ENCODE measurements around the gene SIL1.
A peak's percentile ranks its signal among the peaks of the same experiment; 100 is the strongest.
"Not testable (repeated sequence)": the region's sequence is repeated elsewhere in the genome, so short reads cannot be mapped to it uniquely, and the experiment has no call there.

Gene SIL1

GRCh38 chr5:139068060-139068459 is 130.1 kb downstream of the SIL1 start:
- no peak for DNase-seq (ENCODE audit: low spot score)

GRCh38 chr5:139065306-139065705 is 132.9 kb downstream of the SIL1 start:
- no peak for DNase-seq (ENCODE audit: low spot score)

GRCh38 chr5:139064613-139065012 is 133.6 kb downstream of the SIL1 start:
- DNase-seq (ENCODE audit: low spot score) = no peak

- no peak for DNase-seq (ENCODE audit: low spot score)
Measured at GRCh38 chr5:139063664-139064054, 134.5 kb downstream of the SIL1 start.

DNA sequence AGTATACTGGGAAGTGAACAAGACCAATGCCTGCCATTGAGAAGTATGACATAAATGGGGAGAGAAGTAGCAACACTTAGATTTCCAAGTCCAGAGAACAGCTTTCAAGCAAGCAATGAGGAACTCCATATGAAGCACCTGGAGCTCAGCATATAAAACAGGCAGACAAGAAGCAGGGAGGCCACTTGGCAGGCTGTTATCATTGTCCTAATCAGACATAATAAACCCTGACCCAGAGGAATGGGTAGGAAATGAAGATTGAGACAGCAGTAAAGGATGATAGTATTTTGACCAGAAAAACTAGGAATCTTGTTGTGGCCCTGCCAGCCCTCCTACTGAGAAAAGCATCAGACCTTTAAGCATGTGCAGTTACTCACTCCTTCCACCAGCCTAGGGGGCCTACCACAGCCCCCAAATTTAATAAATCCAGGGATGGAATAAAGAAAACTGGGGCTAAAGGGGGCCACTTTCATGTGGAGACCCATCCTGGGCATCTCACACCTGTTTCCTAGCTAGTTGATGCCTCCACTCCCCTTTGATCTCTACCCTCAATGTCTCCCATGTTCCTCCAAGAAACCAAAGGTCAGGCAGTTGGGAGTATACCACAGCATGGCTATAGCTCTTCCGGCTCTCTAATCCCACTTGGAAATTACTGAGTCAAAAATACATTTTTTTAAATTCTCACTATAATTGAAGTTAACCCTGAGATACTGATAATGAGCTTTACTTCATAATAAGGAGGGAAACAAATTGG is 135.1 kb downstream of the SIL1 start:
- no peak for DNase-seq (ENCODE audit: low spot score)

- no peak for DNase-seq (ENCODE audit: low spot score)
Measured at GRCh38 chr5:139061856-139062255, 136.3 kb downstream of the SIL1 start.

GRCh38 chr5:139061274-139061673 is 136.9 kb downstream of the SIL1 start:
- DNase-seq (ENCODE audit: low spot score) = peak; percentile 88

DNA sequence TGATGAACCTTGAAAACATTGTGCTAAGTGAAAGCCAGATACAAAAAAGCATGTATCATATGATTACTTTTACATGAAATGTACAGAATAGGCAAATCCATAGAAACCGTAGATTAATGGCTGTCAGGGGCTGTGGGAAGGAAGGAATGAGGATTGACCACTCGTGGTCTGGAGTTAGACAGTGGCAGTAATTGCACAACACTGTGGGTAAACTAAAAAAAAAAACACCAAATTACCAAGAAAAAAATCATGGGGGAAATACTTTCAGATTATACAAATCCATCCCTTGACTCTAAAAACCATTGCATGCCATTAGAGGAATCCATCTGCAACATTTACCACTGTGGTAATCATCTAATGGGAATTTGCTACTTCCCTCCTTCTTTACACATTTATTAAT is 140.0 kb downstream of the SIL1 start:
- peak; percentile 79 for DNase-seq (ENCODE audit: low spot score)

GRCh38 chr5:139057045-139057939 is 140.9 kb downstream of the SIL1 start:
- not testable (repeated sequence) for DNase-seq (ENCODE audit: low spot score)

GRCh38 chr5:139052975-139053374 is 145.2 kb downstream of the SIL1 start:
- no peak for DNase-seq (ENCODE audit: low spot score)

- DNase-seq (ENCODE audit: low spot score) = no peak
Measured at GRCh38 chr5:139051392-139051791, 146.8 kb downstream of the SIL1 start.

DNA sequence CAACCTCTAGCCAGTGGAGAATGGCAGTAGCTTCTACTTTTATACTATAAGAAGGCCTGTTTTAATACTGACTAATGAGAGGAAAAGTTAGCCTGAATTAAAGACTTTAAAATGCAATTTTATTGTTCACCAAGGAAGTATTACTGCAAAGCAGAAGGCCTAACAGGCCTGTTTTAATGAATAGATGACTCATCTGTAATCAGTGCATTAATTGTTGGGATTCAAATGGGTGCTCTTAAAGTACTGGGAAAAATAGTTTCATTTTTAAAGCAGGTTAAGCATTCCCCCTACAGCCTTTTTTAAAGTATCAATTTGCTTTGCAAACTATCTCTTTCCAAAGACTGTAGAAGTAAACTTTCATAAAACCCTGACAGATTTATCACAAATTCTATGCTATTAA is 147.7 kb downstream of the SIL1 start:
- DNase-seq (ENCODE audit: low spot score) = no peak

DNA sequence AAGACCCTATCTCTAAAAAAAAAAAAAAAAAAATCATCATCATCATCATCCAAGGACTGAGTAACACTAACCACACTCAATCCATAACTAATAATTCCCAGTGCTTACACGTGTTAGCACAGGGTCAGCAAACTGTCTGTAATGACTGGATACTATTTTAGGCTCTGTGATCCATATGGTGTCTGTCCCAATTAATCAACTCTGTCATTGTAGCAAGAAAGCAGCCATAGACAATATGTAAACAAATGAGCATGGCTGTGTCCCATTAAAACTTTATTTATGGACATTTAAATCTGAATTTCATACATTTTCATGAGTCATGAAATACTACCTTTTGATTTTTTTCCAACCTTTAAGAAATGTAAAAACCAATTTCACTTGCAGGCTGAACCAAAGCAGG is 148.4 kb downstream of the SIL1 start:
- DNase-seq (ENCODE audit: low spot score) = no peak

GRCh38 chr5:139046551-139046950 is 151.6 kb downstream of the SIL1 start:
- DNase-seq (ENCODE audit: low spot score) = no peak

GRCh38 chr5:139043157-139043905 is 154.8 kb downstream of the SIL1 start:
- DNase-seq (ENCODE audit: low spot score) = no peak

GRCh38 chr5:139040081-139040480 is 158.1 kb downstream of the SIL1 start:
- no peak for DNase-seq (ENCODE audit: low spot score)

- no peak for DNase-seq (ENCODE audit: low spot score)
Measured at GRCh38 chr5:139038613-139039305, 159.4 kb downstream of the SIL1 start.

GRCh38 chr5:139037732-139038131 is 160.4 kb downstream of the SIL1 start:
- no peak for DNase-seq (ENCODE audit: low spot score)

DNA sequence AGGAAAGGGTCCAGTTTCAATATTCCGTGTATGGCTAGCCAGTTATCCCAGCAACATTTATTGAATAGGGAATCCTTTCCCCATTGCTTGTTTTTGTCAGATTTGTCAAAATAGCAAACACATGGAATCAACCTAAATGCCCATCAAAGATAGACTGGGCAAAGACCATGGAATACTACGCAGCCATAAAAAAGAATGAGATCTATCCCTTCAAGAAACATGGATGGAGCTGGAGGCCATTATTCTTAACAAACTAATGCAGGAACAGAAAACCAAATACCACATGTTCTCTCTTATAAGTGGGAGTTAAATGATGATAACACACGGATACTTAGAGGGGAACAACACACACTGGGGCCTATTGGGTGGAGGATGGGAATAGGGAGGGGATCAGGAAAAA is 161.8 kb downstream of the SIL1 start:
- DNase-seq (ENCODE audit: low spot score) = not testable (repeated sequence)

DNA sequence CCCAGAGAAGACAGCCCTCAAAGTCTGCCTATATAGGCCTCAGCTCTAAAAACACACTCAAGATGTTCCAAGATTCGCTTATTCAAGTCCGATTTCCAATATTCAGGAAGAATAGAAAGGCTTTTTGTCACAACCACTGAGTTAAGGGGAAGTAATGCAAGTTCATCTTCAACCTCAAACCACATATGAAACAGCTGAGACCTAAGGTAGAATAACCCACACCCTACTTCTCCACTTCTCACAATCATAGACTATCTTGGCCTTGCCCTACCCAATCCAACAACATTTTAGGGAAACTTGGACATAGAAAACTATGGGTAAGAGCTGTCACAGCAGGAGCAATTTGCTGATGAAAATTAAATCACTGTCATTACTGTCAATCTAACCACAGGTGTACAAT is 171.0 kb downstream of the SIL1 start:
- no peak for DNase-seq (ENCODE audit: low spot score)

DNA sequence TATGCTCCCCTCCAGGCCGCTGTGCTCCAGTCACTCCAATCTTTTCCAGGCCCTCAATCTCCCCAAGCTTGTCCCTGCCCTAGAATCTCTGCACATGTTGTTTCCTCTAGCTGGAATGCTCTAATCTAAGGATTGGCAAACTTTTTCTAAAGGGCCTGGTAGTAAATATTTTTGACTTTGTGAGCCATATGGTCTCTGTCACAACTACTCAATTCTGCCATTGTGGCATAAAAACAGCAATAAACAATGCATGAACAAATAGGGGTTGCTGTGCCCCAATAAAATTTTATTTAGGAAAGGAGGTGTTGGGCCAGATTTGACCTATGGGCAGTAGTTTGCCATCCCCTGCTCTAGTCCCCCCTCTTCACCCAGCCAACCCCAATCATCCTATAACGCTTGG is 172.5 kb downstream of the SIL1 start:
- DNase-seq (ENCODE audit: low spot score) = no peak

DNA sequence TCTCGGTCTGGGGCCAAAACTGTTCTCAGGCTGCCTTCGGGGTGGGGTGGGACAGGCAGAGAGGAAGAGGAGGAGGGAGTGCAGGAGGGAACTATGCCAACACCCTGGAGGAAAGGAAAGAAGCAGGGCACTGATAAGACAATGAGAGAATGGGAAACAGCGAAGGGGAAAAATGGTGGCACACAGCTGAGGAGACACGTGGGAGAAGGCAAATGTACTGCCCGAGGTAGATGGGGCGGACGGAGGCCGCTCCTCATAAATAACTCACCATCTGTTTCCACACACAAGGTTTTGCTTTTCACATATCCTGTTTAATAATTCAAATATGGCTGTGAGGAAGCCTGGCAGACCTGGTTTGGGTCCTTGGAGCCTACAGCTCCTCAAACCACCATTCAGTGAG is 174.9 kb downstream of the SIL1 start:
- DNase-seq (ENCODE audit: low spot score) = no peak
